SH-SY5Y (cell line): ENCODE data around the gene GPR139.

Experiments
- GATA2 ChIP-seq: IDR thresholded peaks from 2 replicates; pipeline ENCODE4 v1.6.1; 2011; ENCODE audit warnings: mild to moderate bottlenecking, low read depth, low read length
- GATA3 ChIP-seq: IDR thresholded peaks from 2 replicates; pipeline ENCODE4 v1.6.1; 2011; ENCODE audit warnings: low read depth, mild to moderate bottlenecking, low read length, moderate library complexity

DNA sequence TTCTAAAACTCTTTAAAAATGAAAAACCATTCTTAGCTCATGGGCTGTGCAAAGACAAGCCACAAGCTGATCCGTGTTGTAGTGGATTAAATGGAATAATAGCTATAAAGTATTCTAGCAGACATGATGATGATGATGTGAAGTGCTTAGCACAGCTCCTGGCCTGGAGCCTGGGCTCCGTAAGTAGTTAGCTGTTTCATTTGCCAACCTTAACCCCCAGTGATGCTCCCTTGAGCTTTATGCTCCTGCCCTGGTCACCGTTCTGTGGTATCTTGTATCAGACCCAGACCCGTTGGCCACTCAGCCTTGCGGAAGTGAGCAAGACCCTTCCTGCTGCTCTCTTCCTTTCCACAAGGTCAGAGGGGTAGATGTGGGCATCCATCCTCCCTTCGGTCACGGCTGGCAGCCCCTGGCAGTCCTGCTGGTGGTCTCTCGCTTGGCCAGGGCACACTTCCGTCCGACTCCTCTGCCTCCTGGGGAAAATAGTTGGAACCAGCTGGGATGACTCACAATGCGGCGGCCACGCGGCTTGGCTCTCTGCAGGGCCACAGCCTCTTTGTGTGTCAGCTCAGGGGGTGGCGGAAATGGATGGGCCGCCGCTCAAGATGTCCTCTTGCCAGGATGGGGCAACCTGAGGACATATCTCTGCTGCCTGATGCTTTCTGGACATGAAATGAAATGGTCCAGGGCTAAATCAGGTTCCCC, 79.1 kb downstream of the GPR139 start:
- no peak for TF ChIP-seq GATA2
- TF ChIP-seq GATA3: no peak
